GM19324 (cell line): ENCODE measurements around the gene DMTF1.
A peak's percentile ranks its signal among the peaks of the same experiment; 100 is the strongest.
"Not testable (repeated sequence)": the region's sequence is repeated elsewhere in the genome, so short reads cannot be mapped to it uniquely, and the experiment has no call there.

ENCODE experiments used
- ATAC-seq: cut with Tn5 transposase; IDR thresholded peaks from one replicate; pipeline ENCODE4 v1.9.1; 2021; ENCODE audit warnings: mild to moderate bottlenecking, moderate library complexity; ENCODE audit not compliant: unreplicated experiment, low FRiP score

DMTF1 gene

GRCh38 chr7:87152112-87152896 lies at the start of gene DMTF1:
Gene DMTF1 (plus strand): TSS chr7:87152453. CDS start chr7:87164942, 12,489 bp downstream.
- ATAC-seq, result peak; percentile 92

- no peak for ATAC-seq
Observed at GRCh38 chr7:87105401-87105800, 46.9 kb upstream of the DMTF1 start.

GRCh38 chr7:87106974-87107612 lies 45.2 kb upstream of the DMTF1 start:
- no peak for ATAC-seq

GRCh38 chr7:87107949-87108776 lies 44.1 kb upstream of the DMTF1 start:
- ATAC-seq, result no peak

DNA sequence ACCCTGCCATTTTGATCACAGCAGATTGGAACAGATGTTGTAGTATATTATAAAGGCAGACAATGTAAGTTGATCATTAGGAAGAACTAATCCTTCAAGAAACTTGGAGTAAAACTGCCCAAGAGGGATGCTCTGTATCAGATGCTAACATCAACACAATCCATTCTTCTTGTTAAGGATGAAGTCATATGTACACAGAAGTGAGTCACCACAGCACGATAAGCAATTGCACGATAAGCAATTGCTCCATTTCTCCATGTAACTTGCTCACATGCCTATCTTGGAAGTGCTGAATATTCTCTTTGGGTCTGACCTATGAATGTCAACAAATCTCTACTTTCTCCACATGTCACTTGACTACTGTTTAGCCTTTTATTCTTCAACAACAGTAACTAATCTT lies 41.5 kb upstream of the DMTF1 start:
- no peak for ATAC-seq

- no peak for ATAC-seq
Observed at GRCh38 chr7:87111877-87112276, 40.4 kb upstream of the DMTF1 start.

DNA sequence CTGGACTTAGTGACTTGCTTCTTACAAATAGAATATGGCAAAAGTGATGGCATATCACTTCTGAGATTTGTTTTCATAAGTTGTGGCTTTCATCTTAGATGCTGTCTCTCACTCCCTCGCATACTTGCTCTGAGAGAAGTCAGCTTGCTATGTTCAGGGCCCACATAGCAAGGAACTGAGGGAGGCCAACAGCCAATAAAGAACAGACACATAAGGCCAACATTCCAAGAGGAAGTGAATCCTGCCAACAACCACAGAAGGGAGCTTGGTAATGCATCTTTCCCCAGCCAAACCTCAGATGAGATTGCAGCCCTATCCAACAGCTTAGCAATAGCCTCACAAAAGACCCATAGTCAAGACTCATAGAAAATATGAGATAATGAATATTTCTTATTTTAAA lies 39.2 kb upstream of the DMTF1 start:
- no peak for ATAC-seq

- ATAC-seq, result not testable (repeated sequence)
Observed at GRCh38 chr7:87113904-87114303, 38.3 kb upstream of the DMTF1 start.

GRCh38 chr7:87115772-87116171 lies 36.5 kb upstream of the DMTF1 start:
- not testable (repeated sequence) for ATAC-seq

DNA sequence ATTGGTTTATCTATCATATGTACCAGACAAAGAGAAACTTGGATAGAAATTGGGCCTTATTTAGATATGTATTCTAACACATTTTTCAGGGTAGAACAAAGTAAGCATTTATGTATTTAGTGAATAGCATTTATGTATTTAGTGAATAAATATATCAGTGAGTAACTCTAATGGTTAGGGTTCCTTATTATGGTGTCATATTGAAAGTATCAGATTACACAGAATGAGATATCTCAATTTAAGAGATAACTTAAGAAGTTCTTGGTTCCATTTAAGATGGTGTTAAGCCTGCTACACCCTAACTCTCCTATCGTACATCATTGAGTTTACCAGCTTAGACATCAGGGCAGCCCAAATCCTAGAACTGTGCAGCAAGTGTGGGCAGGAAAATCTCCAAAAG lies 35.9 kb upstream of the DMTF1 start:
- no peak for ATAC-seq

DNA sequence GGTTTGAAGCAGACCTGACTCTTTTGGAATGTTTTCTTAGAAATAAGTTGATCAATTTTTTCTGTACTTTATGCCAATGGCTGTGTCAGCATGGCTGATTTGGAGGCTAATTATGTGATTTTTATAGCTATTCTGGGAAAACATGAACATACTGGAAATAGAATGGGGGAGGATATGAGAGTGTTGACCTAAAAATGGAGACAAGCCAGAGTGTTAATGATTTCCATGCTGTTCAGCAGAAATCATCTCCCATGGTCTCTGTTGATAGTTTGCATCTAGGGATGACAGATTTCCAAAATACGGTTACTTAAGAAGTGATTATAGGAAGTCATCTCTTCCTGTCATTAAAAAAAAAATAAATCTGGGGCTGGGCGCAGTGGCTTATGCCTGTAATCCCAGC lies 32.7 kb upstream of the DMTF1 start:
- no peak for ATAC-seq

DNA sequence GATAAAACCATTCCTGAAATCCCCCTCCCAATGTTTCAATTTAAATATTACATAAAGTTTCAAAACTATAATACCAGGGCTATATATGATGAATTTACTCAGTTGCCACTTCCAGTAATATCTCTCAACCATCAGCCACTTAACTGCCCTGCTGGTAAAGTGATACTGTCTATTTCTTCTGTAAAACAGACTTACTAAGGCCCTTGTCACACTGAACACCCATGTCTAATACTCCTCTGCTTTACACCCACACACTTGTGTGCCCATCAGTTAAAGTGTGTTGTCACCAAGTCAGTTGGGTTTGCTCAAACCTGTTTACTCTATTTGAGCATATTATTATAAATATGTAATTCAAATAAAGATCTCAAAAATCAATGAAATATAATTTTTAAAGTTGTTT lies 29.1 kb upstream of the DMTF1 start:
- no peak for ATAC-seq

DNA sequence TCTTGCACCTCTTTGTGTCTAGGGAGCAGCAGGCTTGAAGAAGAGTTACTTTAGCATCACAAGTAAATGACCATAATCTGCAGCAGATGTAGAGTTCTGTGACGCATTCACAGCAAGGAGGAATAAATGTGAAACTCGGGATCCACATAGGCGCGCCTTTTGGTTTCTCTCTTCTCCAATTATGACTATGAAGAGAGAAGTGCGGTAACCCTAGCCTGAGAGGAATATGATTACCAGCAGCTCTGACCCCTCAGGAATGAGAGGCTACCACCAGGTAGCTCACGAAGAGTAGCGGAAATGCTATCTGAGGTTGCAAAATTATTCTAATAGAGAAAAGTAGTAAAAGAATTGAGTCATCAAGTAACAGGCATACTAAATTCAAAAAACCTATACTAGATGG lies 25.2 kb upstream of the DMTF1 start:
- ATAC-seq, result no peak

- ATAC-seq, result no peak
Observed at GRCh38 chr7:87128861-87129267, 23.4 kb upstream of the DMTF1 start.

GRCh38 chr7:87129332-87129731 lies 22.9 kb upstream of the DMTF1 start:
- no peak for ATAC-seq

DNA sequence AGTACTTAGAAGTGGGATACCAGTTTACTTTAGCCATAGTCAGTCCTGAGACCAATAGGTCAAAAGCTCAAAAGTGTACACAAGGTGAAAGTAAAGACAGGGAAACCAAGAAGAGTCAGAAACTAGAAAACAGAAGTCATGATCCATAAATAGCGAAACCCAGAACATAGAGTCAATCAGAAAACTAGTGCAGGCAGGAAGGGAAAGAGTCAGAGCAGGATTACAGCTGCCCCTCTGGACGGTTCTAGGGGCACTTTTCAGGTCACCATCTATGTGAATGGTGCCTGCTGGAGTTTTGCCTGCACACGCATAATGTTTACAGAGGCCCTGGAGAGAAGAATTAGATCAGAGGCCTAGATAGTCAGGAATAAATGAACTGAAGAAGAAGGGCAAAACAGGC lies 22.4 kb upstream of the DMTF1 start:
- ATAC-seq, result peak; percentile 95

- no peak for ATAC-seq
Observed at GRCh38 chr7:87131771-87132170, 20.5 kb upstream of the DMTF1 start.

GRCh38 chr7:87137271-87137670 lies 15.0 kb upstream of the DMTF1 start:
- ATAC-seq, result no peak

GRCh38 chr7:87139514-87139913 lies 12.7 kb upstream of the DMTF1 start:
- no peak for ATAC-seq

GRCh38 chr7:87140271-87140748 lies 11.9 kb upstream of the DMTF1 start:
- ATAC-seq, result no peak

DNA sequence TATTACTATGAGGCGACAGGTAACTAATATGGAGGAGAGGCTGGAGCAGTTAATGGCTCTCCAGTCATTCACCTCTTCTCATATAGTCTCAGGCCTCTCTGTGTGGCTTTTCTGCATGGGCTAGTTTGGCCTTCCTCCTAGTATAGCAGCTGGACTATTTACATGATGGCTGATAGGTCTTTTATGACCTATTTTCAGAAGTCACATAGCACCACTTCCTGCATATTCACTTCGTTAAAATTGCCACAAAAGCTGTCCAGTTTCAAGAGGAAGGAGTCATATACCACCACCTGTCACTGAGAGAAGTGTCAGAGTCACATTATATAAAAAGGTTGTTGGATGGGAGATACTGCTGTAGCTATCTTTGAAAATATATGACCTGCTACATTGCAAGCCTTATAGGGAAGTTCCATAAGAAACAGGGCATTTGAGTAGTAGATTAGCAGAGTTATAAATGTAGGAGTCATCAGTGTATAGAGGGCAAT lies 8.0 kb upstream of the DMTF1 start:
- peak; percentile 88 for ATAC-seq
